IMR-90 (cell line): ENCODE measurements around the gene SLC8A1. TPM values are rescaled to one million over a fixed set of nuclear protein-coding genes. Genes with fewer than 3 reads are reported as not detected.
A peak's percentile ranks its signal among the peaks of the same experiment; 100 is the strongest.

Source experiments
- ATAC-seq: fragments of 200-7000 bp; cut with Tn5 transposase; 2 replicates; pipeline ENCODE4 v1.9.1; 2020; ENCODE audit warnings: low read depth, mild to moderate bottlenecking, moderate library complexity
- BruUV-seq: library from RNA; stranded (reverse); fragments of 400-500 nt; replicated peaks from 2 replicates; lab custom pipeline; 2021; lab: Mats Ljungman, UMichigan
- CTCF ChIA-PET: fragments of 300-600 bp; formaldehyde crosslinking; extraction: SDS; loops from one replicate; lab custom pipeline; 2021; ENCODE audit warnings: antibody characterized with exemption; lab: Yijun Ruan, JAX
- POLR2A ChIA-PET: fragments of 300-600 bp; sonication (Branson Sonifier 250); formaldehyde crosslinking; loops from one replicate; lab custom pipeline; 2022; ENCODE audit warnings: antibody characterized with exemption; ENCODE audit not compliant: unreplicated experiment; lab: Charles Lee
- DNase-seq: peaks from one replicate; pipeline ENCODE4 v3.0.0; 2013
- H2AFZ ChIP-seq: replicated peaks from 2 replicates; pipeline ENCODE3; 2013; ENCODE audit warnings: low read length, mild to moderate bottlenecking; ENCODE audit not compliant: poor library complexity
- H2AK5ac ChIP-seq: 2 replicates; pipeline ENCODE4 v1.6.1; 2013; ENCODE audit warnings: low read depth, low read length, inconsistent platforms
- H2AK9ac ChIP-seq: replicated peaks from 2 replicates; pipeline ENCODE3; 2013; ENCODE audit warnings: mild to moderate bottlenecking, low read depth, low read length, moderate library complexity; ENCODE audit not compliant: poor library complexity
- H2BK120ac ChIP-seq: 2 replicates; pipeline ENCODE4 v1.6.1; 2013; ENCODE audit warnings: low read depth, low read length, inconsistent platforms
- H2BK15ac ChIP-seq: 3 replicates; pipeline ENCODE4 v1.6.1; 2013; ENCODE audit warnings: low read depth, low read length, inconsistent platforms
- H2BK20ac ChIP-seq: 2 replicates; pipeline ENCODE4 v1.6.1; 2013; ENCODE audit warnings: low read depth, mild to moderate bottlenecking, inconsistent platforms, low read length, moderate library complexity
- H2BK5ac ChIP-seq: 2 replicates; pipeline ENCODE4 v1.6.1; 2013; ENCODE audit warnings: mild to moderate bottlenecking, low read depth, low read length, inconsistent platforms; ENCODE audit not compliant: poor library complexity, severe bottlenecking
- H3K14ac ChIP-seq: replicated peaks from 2 replicates; pipeline ENCODE4 v1.6.1; 2013; ENCODE audit warnings: low read depth, low read length, inconsistent platforms
- H3K18ac ChIP-seq: 2 replicates; pipeline ENCODE4 v1.6.1; 2013; ENCODE audit warnings: low read depth, low read length, control low read depth
- H3K23ac ChIP-seq: 2 replicates; pipeline ENCODE4 v1.6.1; 2013; ENCODE audit warnings: low read depth, low read length, inconsistent platforms
- H3K27ac ChIP-seq: 2 replicates; pipeline ENCODE4 v1.5.1; 2013; ENCODE audit warnings: mild to moderate bottlenecking, control low read depth, low read length; ENCODE audit not compliant: insufficient read depth
- H3K27me3 ChIP-seq: 2 replicates; pipeline ENCODE4 v1.6.1; 2013; ENCODE audit warnings: low read length; ENCODE audit not compliant: control insufficient read depth, insufficient read depth
- H3K36me3 ChIP-seq: 2 replicates; pipeline ENCODE4 v1.6.1; 2013; ENCODE audit warnings: low read length, mixed read lengths; ENCODE audit not compliant: control insufficient read depth, insufficient read depth
- H3K4ac ChIP-seq: 2 replicates; pipeline ENCODE4 v1.6.1; 2013; ENCODE audit warnings: low read depth, low read length, inconsistent platforms
- H3K4me1 ChIP-seq: 2 replicates; pipeline ENCODE4 v1.6.1; 2013; ENCODE audit warnings: low read length, mixed read lengths; ENCODE audit not compliant: control insufficient read depth, insufficient read depth
- H3K4me2 ChIP-seq: 2 replicates; pipeline ENCODE4 v1.6.1; 2013; ENCODE audit warnings: low read depth, mild to moderate bottlenecking, control low read depth, low read length, moderate library complexity
- H3K4me3 ChIP-seq: 2 replicates; pipeline ENCODE4 v1.5.1; 2013; ENCODE audit warnings: low read depth, mild to moderate bottlenecking, control low read depth, low read length, moderate library complexity; ENCODE audit not compliant: insufficient read depth
- H3K56ac ChIP-seq: 2 replicates; pipeline ENCODE4 v1.6.1; 2013; ENCODE audit warnings: low read length, inconsistent platforms; ENCODE audit not compliant: insufficient read depth; ENCODE audit errors: extremely low read depth
- H3K79me1 ChIP-seq, 2 experiments: 2 replicates each; pipeline ENCODE4 v1.6.1; 2013; ENCODE audit warnings: low read length in 2 of 2, inconsistent platforms in 1 of 2, low read depth in 1 of 2
- H3K9ac ChIP-seq: 2 replicates; pipeline ENCODE4 v1.6.1; 2013; ENCODE audit warnings: low read depth, low read length, control low read depth
- H3K9me1 ChIP-seq: 2 replicates; pipeline ENCODE4 v1.6.1; 2013; ENCODE audit warnings: low read length, inconsistent platforms; ENCODE audit not compliant: insufficient read depth
- H3K9me3 ChIP-seq: 2 replicates; pipeline ENCODE4 v1.6.1; 2013; ENCODE audit warnings: low read length; ENCODE audit not compliant: control insufficient read depth, insufficient read depth
- H4K20me1 ChIP-seq: 2 replicates; pipeline ENCODE4 v1.6.1; 2013; ENCODE audit warnings: low read length, inconsistent platforms; ENCODE audit not compliant: insufficient read depth
- H4K5ac ChIP-seq: 2 replicates; pipeline ENCODE4 v1.6.1; 2013; ENCODE audit warnings: mild to moderate bottlenecking, low read depth, low read length, control low read depth
- H4K8ac ChIP-seq, 2 experiments: 2 replicates each; pipeline ENCODE4 v1.6.1; 2013; ENCODE audit warnings: low read depth in 2 of 2, low read length in 2 of 2, control low read depth in 1 of 2, inconsistent platforms in 1 of 2
- H4K91ac ChIP-seq: 2 replicates; pipeline ENCODE4 v1.6.1; 2013; ENCODE audit warnings: low read depth, low read length, inconsistent platforms; ENCODE audit not compliant: insufficient read depth
- RAD21 ChIP-seq: IDR thresholded peaks from 2 replicates; pipeline ENCODE4 v1.6.1; 2012; ENCODE audit warnings: low read length, improper control_type of control experiment
- RFX5 ChIP-seq: IDR thresholded peaks from 2 replicates; pipeline ENCODE4 v1.8.0; 2012; ENCODE audit warnings: low read depth, mild to moderate bottlenecking, low read length, moderate library complexity
- dilution Hi-C: fragments of 300-500 bp; cut with HindIII; formaldehyde crosslinking; loops from one replicate; pipeline ENCODE4 v1.14.3; 2018; ENCODE audit warnings: low sequenced_read_pairs; ENCODE audit not compliant: unreplicated experiment
- in situ Hi-C: fragments of 300-500 bp; cut with MboI; formaldehyde crosslinking; loops from 3 replicates; pipeline ENCODE4 v1.14.3; 2019; ENCODE audit warnings: low sequenced_read_pairs, inconsistent platforms, mixed read lengths
- intact Hi-C: fragments of 100-400 bp; cut with micrococcal nuclease; formaldehyde crosslinking; loops from 2 replicates; pipeline ENCODE4 v1.10.0; 2022
- polyA plus RNA-seq, 3 experiments: library from polyadenylated mRNA; depleted of rRNA; stranded (reverse); fragments of >200 nt; gene quantifications; 2 replicates each; pipeline ENCODE4 v1.2.3, GENCODE V29; 2012; ENCODE audit warnings: low replicate concordance in 1 of 3
- total RNA-seq: library from RNA; depleted of rRNA; stranded (reverse); fragments of >200 nt; gene quantifications from 2 replicates; pipeline ENCODE4 v1.2.3, GENCODE V29; 2012

Gene SLC8A1
- total and polyA plus RNA-seq, 2 of the 4 experiments (the other 2 are of a cell fraction), result 7.7 to 57.0 TPM

DNA sequence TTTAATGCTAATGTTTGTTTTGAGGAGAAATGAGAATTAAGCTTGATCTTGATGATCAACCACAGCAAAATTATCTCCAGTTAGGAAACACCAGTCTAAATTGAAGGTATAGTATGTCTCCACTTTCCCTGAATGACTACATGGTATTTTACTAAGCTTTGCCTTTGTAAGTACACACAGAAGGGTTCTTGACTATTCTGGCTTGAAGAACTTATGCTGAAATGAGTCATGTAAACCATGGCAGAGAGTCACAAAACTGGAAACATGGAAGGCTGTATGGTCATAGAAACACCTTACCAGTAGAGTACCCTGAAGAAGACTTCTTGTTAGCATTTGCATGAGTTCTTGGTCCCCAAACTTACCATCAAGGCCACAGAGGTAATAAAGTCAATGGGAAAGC, 250.5 kb downstream of the SLC8A1 start:
- dilution Hi-C loops, result no loop called here

More for the DNA sequence above, 250.5 kb downstream of the SLC8A1 start:
- H3K36me3 ChIP-seq, result no peaks in the 10 kb centered on the region
- H4K20me1 ChIP-seq, result no peaks in the 10 kb centered on the region
- H2AK5ac ChIP-seq, result 0 out of 2 replicates have a peak overlapping the region, but pooled peaks have one; percentile 23
- H3K27me3 ChIP-seq, result no peaks in the 10 kb centered on the region
- H3K23ac ChIP-seq, result peak overlapping the region; percentile 52; the same call in 1 of the 2 replicates
- no peak overlapping the region for H2AK9ac ChIP-seq
- H3K4me3 ChIP-seq, result no peak overlapping the region
- POLR2A ChIA-PET, result no interaction called here
- peak overlapping the region; percentile 53 for H3K14ac ChIP-seq
- no peak overlapping the region; the same call in 1 of the 2 replicates for H3K4me2 ChIP-seq
- no peak overlapping the region for H2AFZ ChIP-seq
- H2BK15ac ChIP-seq, result peak overlapping the region; percentile 18; the same call in 1 of the 3 replicates
- no TSS peak for BruUV-seq
- H3K27ac ChIP-seq, result no peak overlapping the region; the same call in 1 of the 2 replicates
- H3K9ac ChIP-seq, result no peak overlapping the region
- DNase-seq (peak; percentile 70), ATAC-seq (peak; percentile 35; the same call in 1 of the 2 replicates)
- H4K5ac ChIP-seq, result peak overlapping the region; percentile 97; the same call in 1 of the 2 replicates
- in situ Hi-C loops (no loop called here), intact Hi-C loops (loop anchor here (5.0 kb wide), 1 partner anchor 99 kb away; no protein-coding TSS in a partner anchor)
- peaks cover 2% of the 10 kb centered on the region; the same call in 1 of the 2 replicates for H3K9me3 ChIP-seq
- peak overlapping the region; percentile 78 for H2BK20ac ChIP-seq
- CTCF ChIA-PET, result no interaction called here
- H4K8ac ChIP-seq, result peak overlapping the region in 1 of 2 experiments; percentile 29; a peak in 1 of 4 replicates
- H3K4me1 ChIP-seq, result peaks cover 18% of the 10 kb centered on the region
- H3K4ac ChIP-seq, result peak overlapping the region; percentile 29; the same call in 1 of the 2 replicates
- TF ChIP-seq RAD21, result no peak
- TF ChIP-seq RFX5, result no peak
- H3K79me1 ChIP-seq, result peaks cover 5 to 26% of the 10 kb centered on the region in 2 experiments; a peak in 3 of 4 replicates
- H2BK120ac ChIP-seq, result peak overlapping the region; percentile 42
- peaks cover 7% of the 10 kb centered on the region; the same call in 1 of the 2 replicates for H3K9me1 ChIP-seq
- peak overlapping the region; percentile 99 for H2BK5ac ChIP-seq
- H3K18ac ChIP-seq, result peak overlapping the region; percentile 99
- H3K56ac ChIP-seq, result no peak overlapping the region
- peak overlapping the region; percentile 26 for H4K91ac ChIP-seq
